Activated T-helper 1 cell treated with Interleukin-2 at 50 U/mL for 16 hours (primary cell): Measurements from ENCODE around the gene CDKN1B.

ENCODE experiments used
- DNase-seq: peaks from one replicate; pipeline ENCODE4 v3.0.0-alpha.2; 2020; ENCODE audit warnings: low read depth

The CDKN1B gene

GRCh38 chr12:12759234-12759915 is 42.2 kb downstream of the CDKN1B start:
- no peak for DNase-seq

DNA sequence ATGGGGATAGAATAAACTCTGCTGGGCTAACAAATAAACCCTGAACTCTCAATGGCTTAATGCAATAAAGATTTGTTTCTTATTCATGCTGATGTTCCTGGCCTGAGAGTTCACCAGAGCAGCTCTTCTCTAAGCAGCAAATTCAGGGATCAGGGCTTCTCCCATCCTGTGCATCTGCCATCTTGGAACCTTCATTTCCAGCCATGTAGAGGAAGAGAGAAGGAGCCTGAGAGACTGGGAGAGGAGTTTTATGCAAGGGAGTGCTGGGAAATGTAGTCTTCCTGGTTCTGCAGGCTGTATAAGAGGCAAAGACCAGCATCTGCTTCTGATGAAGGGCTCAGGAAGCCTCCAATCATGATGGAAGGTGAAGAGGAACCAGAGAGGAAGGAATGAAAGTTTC is 47.7 kb downstream of the CDKN1B start:
- no peak for DNase-seq

- no peak for DNase-seq
Observed at GRCh38 chr12:12770262-12770661, 53.1 kb downstream of the CDKN1B start.
